Embryonic facial prominence (tissue), 1 donor: ENCODE data around the gene CHD6.

Experiments
- DNase-seq: peaks from one replicate; pipeline ENCODE4 v3.0.0-alpha.2; 2016; ENCODE audit errors: extremely low spot score

The CHD6 gene

GRCh38 chr20:41356951-41357350 lies 261.2 kb downstream of the CHD6 start:
- no peak for DNase-seq

- DNase-seq, result no peak
These were observed 262.5 kb downstream of the CHD6 start for GRCh38 chr20:41355598-41356203.

- no peak for DNase-seq
These were observed 263.0 kb downstream of the CHD6 start for GRCh38 chr20:41355192-41355591.

- DNase-seq, result no peak
These were observed 264.6 kb downstream of the CHD6 start for GRCh38 chr20:41353530-41353929.

GRCh38 chr20:41352666-41353065 lies 265.5 kb downstream of the CHD6 start:
- no peak for DNase-seq

GRCh38 chr20:41352106-41352505 lies 266.1 kb downstream of the CHD6 start:
- no peak for DNase-seq
